K562 treated with DMSO at 1 percent for 48 hours (cell line): Measurements from ENCODE around the gene TAF11L11. TPM values are rescaled to one million over a fixed set of nuclear protein-coding genes. Genes with fewer than 3 reads are reported as not detected.

Experiments
- total RNA-seq: library from RNA; unstranded; fragments of 300-600 nt; gene quantifications from 2 replicates; pipeline ENCODE4 v1.2.3, GENCODE V29; 2022; ENCODE audit warnings: low replicate concordance; ENCODE audit errors: extremely low read depth

The TAF11L11 gene
- not detected in 2 replicates for total RNA-seq

GRCh38 chr5:17603880-17604279 is at the start of gene TAF11L11:
TAF11L11 (plus strand) TSS chr5:17604183.

GRCh38 chr5:17585658-17586057 is 18.3 kb upstream of the TAF11L11 start, which contains the start of gene TAF11L7:
TAF11L7 (minus strand) TSS chr5:17585758.

GRCh38 chr5:17590860-17591259 is 13.1 kb upstream of the TAF11L11 start, which contains the start of gene TAF11L8:
TAF11L8 (minus strand) TSS chr5:17590960.

GRCh38 chr5:17594255-17594654 is 9.7 kb upstream of the TAF11L11 start, which contains the start of gene TAF11L9:
TAF11L9 (minus strand) TSS chr5:17594394.

GRCh38 chr5:17597728-17598127 is 6.3 kb upstream of the TAF11L11 start, which contains the start of gene TAF11L10:
TAF11L10 (minus strand) TSS chr5:17597828.

GRCh38 chr5:17610092-17610491 is 6.1 kb downstream of the TAF11L11 start, which contains the start of gene TAF11L12:
TAF11L12 (plus strand) TSS chr5:17610392.

GRCh38 chr5:17631788-17632187 is 27.8 kb downstream of the TAF11L11 start, which contains the start of gene TAF11L13:
TAF11L13 (plus strand) TSS chr5:17632088.

GRCh38 chr5:17634160-17634559 is 30.2 kb downstream of the TAF11L11 start, which contains the start of gene TAF11L14:
TAF11L14 (plus strand) TSS chr5:17634460.

Other genes with a start within 250 kb of the TAF11L11 start
- gene TAF11L2, start 106.0 kb upstream of the TAF11L11 start, total RNA-seq = not detected in 2 replicates
- gene TAF11L3, start 85.8 kb upstream of the TAF11L11 start, total RNA-seq = not detected in 2 replicates
- gene TAF11L4, start 82.4 kb upstream of the TAF11L11 start, total RNA-seq = not detected in 2 replicates
- not detected in 2 replicates for gene TAF11L5, start 78.9 kb upstream of the TAF11L11 start, total RNA-seq
- not detected in 2 replicates for gene TAF11L6, start 75.5 kb upstream of the TAF11L11 start, total RNA-seq
- not detected in 2 replicates for gene TAF11L7, start 18.4 kb upstream of the TAF11L11 start, total RNA-seq
- not detected in 2 replicates for gene TAF11L8, start 13.2 kb upstream of the TAF11L11 start, total RNA-seq
- not detected in 2 replicates for gene TAF11L9, start 9.8 kb upstream of the TAF11L11 start, total RNA-seq
- not detected in 2 replicates for gene TAF11L10, start 6.4 kb upstream of the TAF11L11 start, total RNA-seq
- not detected in 2 replicates for gene TAF11L12, start 6.2 kb downstream of the TAF11L11 start, total RNA-seq
- gene TAF11L13, start 27.9 kb downstream of the TAF11L11 start, total RNA-seq = not detected in 2 replicates
- gene TAF11L14, start 30.3 kb downstream of the TAF11L11 start, total RNA-seq = not detected in 2 replicates